ENCODE results near the gene TIMELESS.

DNA sequence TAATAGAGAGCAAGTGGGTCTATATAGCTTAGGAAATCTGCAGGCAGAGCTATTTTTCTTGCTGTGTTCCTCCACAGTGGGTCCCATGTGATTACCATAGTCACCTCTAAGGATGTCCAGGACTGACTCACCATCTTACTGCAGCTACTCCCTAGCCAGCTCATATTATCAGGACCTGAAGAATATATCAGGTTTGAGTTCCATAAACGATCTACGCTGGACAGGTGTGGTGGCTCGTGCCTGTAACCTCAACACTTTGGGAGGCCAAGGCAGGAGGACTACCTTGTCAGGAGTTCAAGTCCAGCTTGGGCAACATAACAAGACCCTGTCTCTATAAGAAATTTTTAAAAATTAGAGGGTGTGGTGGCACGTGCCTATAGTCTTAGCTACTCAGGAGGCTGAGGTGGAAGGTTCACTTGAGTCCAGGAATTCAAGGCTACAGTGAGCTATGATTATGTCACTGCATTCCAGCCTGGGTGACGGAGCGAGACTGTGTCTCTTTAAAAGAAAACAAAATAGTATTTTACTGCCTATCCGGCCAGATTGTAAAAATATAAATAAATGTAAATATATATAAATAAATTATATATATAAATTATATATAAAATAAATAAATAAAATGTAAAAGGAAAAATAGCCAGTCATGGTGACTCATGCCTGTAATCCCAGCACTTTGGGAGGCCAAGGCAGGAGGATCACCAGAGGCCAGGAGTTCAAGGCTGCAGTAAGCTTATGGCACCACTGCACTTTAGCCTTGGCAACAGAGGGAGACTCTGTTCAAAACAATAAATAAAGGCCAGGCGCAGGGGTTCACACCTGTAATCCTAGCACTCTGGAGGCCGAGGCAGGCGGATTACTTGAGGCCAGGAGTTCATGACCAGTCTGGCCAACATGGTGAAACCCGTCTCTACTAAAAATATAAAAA lies 12.3 kb upstream of the TIMELESS start:
- TF ChIP-seq, protein P1, sequence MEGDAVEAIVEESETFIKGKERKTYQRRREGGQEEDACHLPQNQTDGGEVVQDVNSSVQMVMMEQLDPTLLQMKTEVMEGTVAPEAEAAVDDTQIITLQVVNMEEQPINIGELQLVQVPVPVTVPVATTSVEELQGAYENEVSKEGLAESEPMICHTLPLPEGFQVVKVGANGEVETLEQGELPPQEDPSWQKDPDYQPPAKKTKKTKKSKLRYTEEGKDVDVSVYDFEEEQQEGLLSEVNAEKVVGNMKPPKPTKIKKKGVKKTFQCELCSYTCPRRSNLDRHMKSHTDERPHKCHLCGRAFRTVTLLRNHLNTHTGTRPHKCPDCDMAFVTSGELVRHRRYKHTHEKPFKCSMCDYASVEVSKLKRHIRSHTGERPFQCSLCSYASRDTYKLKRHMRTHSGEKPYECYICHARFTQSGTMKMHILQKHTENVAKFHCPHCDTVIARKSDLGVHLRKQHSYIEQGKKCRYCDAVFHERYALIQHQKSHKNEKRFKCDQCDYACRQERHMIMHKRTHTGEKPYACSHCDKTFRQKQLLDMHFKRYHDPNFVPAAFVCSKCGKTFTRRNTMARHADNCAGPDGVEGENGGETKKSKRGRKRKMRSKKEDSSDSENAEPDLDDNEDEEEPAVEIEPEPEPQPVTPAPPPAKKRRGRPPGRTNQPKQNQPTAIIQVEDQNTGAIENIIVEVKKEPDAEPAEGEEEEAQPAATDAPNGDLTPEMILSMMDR (IDR thresholded peaks at IDR 0.05): no peak
- TF ChIP-seq POLR2A (IDR thresholded peaks at IDR 0.05): no peak

Measured in suprapubic skin (tissue), 3 donors.